ENCODE measurements around the gene VAPB.

- no peak for TF ChIP-seq EZH2 (IDR thresholded peaks at IDR 0.05; ENCODE audit: insufficient read depth, poor library complexity, severe bottlenecking)
- no peak for TF ChIP-seq EZH2phosphoT487 (IDR thresholded peaks at IDR 0.05; ENCODE audit: insufficient read depth, low read depth)
Observed at GRCh38 chr20:58463256-58463655, 74.2 kb downstream of the VAPB start.

Data from GM23248 (cell line).